Thyroid gland (tissue), 4 donors: Measurements from ENCODE around the gene FOXO3.

ENCODE experiments used
- CTCF ChIP-seq, 6 experiments: fragments of 200-600 bp in 3 of 6; fragments of 450-650 bp in 3 of 6; sonication (generic) in 3 of 6; IDR thresholded peaks; one replicate each; pipeline ENCODE4 v1.5.1; 2016 to 2019; ENCODE audit warnings: antibody characterized with exemption in 6 of 6, mild to moderate bottlenecking in 2 of 6, inconsistent platforms in 1 of 6, moderate library complexity in 1 of 6
- POLR2A ChIP-seq, 2 donors: fragments of 450-650 bp; IDR thresholded peaks; one replicate each; pipeline ENCODE4 v1.6.1; 2017; ENCODE audit warnings: antibody characterized with exemption in 2 of 2, mild to moderate bottlenecking in 2 of 2, moderate library complexity in 1 of 2

GRCh38 chr6:108544606-108545005 lies 16.1 kb upstream of the FOXO3 start:
- TF ChIP-seq CTCF (IDR thresholded peaks at IDR 0.05) (no peak), POLR2A (IDR thresholded peaks at IDR 0.05) (no peak)
